HG02981 (cell line): ENCODE data around the gene CLSTN1.
"Not testable (repeated sequence)": the region's sequence is repeated elsewhere in the genome, so short reads cannot be mapped to it uniquely, and the experiment has no call there.

ENCODE experiments used
- ATAC-seq: cut with Tn5 transposase; IDR thresholded peaks from one replicate; pipeline ENCODE4 v1.9.1; 2021; ENCODE audit warnings: mild to moderate bottlenecking, moderate library complexity; ENCODE audit not compliant: unreplicated experiment

Gene CLSTN1

DNA sequence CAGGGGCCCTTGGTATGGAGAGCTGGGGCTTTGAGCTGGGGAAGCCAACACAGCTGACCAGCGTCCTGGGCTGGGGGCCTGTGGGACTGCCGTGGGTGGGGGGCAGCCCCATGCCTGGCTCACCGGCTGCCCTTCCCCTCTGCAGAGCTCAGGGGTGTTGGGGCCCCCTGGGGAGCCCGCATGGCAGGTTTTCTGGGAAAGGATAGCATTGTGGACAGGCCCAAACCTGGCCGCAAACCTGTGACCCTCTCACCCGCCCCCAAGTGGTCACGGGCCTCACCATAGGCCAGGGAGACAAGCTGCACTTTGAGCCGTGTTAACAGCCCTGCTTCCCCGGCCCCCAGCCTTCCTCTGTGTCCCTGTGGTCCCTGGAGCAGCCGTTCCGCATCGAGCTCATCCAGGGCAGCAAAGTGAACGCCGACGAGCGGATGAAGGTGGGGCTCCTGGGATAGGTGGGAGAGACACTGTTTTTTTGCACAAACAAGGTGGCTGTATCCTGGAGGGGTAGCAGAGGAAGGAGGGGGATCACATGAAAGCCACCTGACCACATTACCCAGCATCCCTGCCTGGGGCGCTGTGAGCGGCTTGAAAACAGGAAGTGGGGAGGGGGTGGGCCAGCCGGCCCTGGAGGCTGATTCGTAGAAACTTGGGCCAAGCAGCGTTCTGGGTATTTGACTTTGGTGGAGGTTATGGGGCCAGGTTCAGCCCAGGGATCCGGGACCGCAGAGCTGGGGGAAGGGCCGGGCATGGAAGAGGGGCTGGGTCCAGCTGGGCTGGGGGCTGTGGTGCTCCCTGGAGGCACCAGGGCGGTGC lies 106.4 kb downstream of the CLSTN1 start:
- peak; percentile 64 for ATAC-seq

DNA sequence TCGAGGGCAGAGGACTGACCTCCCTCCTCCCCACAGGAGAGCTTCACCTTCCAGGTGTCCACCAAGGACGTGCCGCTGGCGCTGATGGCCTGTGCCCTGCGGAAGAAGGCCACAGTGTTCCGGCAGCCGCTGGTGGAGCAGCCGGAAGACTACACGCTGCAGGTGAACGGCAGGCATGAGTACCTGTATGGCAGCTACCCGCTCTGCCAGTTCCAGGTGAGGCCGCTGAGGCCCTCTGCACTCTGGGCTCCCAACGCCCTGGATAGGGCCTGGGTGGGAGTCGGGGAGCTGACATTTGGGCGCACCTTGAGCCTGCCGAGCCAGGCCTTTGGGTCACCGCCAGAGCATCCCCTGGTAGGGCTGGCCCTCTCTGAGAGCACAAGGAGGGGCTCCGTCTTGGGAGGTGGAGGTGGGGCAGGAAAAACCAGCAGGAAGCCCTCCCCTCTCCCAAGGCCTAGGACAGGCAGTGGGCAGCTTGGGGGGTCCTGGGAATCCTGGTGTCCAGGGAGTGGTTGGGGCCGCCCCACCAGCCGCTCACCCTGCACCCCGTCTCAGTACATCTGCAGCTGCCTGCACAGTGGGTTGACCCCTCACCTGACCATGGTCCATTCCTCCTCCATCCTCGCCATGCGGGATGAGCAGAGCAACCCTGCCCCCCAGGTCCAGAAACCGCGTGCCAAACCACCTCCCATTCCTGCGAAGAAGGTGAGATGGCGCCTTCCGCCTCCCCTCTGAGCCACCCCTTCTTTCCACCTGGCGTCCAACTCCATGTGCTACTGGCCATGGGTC lies 107.2 kb downstream of the CLSTN1 start:
- ATAC-seq = no peak

DNA sequence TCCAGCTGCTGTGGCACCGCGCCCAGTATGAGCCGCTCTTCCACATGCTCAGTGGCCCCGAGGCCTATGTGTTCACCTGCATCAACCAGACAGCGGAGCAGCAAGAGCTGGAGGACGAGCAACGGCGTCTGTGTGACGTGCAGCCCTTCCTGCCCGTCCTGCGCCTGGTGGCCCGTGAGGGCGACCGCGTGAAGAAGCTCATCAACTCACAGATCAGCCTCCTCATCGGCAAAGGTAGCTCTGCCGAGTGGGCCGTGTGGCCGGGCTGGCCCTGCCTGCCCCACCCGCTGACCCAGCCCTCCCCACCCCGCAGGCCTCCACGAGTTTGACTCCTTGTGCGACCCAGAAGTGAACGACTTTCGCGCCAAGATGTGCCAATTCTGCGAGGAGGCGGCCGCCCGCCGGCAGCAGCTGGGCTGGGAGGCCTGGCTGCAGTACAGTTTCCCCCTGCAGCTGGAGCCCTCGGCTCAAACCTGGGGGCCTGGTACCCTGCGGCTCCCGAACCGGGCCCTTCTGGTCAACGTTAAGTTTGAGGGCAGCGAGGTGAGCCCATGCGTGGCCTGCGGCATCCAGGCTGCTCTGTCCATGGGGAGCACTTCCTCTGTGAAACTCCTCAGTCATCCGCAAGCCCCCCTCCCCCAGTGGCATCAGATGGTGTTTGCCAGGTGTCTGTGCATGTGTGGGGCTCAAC lies 108.1 kb downstream of the CLSTN1 start:
- ATAC-seq = no peak

DNA sequence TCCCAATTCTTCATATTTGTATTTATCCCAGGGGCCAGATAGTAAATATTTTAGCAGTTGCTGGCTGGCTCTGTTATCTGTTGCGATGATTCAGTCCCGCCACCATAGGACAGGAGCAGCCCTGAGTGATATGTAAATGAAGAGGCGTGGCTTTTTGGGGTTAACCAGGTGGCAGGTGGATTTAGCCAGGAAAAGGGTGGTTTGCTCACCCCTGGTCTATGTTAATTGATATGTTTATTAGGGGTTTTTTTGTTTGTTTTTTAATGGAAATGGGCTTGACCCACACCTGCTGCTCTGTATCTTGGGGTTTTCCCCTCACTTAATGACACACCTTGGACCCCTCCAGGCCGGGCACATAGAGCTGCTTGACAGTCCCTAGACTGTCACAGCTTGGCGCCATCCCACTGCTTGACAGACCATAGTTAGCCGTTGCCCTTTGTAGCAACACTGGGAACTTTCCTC lies 109.5 kb downstream of the CLSTN1 start:
- no peak for ATAC-seq

DNA sequence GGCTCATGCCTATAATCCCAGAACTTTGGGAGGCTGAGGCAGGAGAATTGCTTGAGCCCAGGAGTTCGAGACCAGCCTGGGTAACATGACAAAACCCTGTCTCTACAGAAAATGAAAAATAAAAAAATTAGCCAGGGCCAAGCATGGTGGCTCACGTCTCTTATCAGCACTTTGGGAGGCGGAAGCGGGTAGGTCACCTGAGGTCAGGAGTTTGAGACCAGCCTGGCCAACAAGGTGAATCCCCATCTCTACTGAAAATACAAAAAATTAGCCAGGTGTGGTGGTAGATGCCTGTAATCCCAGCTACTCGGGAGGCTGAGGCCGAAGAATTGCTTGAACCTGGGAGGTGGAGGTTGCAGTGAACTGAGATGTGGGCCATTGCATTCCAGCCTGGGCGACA lies 111.0 kb downstream of the CLSTN1 start:
- not testable (repeated sequence) for ATAC-seq

DNA sequence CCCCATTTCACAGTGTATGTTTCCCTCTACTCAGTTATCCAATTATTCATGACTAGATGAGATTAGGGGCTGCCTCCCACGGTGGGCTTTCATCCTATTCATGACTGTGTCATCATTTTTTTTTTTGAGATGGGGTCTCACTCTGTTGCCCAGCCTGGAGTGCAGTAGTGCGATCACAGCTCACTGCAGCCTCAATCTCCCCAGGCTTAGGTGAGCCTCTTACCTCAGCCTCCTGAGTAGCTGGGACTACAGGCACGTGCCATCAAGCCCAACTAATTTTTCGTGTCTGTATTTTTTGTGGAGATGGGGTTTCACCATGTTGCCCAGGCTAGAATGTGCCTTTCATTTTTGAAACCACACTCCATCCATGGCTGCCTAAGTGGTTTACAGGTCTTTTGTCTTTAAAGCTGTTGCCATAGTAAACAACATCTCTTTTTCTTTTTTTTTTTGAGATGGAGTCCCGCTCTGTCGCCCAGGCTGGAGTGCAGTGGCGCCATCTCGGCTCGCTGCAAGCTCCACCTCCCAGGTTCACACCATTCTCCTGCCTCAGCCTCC lies 112.2 kb downstream of the CLSTN1 start:
- no peak for ATAC-seq

DNA sequence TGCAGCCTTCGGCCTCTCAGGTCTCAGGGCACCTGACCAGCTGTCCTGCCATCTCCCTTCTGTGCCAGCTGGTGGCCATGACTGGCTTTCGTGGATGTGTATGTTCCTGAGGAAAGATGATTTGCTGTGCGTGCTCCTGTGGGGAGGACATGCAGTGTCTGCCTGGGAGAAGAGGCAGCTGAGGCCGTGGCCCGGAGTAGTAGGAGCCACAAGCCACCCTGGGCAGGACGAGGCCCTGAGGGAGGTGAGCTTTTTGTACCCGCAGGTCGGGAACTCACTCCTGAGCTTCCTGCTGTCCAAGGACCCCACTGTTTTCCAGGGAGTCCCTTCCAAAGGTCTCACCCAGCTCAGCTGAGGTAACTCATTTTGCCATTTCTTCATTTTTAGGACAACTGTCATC lies 113.7 kb downstream of the CLSTN1 start:
- ATAC-seq = no peak

DNA sequence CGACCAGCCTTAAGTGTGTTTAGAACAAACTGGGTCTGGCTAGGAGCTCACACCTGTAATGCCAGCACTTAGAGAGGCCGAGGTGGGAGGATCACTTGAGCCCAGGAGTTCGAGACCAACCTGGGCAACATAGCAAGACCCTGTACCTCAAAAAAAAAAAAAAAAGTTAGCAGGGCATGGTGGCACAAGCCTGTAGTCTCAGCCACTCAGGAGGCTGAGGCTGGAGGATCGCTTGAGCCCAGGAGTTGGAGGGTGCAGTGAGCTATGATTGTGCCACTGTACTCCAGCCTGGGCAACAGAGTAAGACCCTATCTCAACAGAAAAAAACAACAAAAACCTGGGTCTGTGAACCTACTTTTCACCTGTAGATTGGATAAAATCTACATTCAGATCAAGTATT lies 117.6 kb downstream of the CLSTN1 start:
- no peak for ATAC-seq

DNA sequence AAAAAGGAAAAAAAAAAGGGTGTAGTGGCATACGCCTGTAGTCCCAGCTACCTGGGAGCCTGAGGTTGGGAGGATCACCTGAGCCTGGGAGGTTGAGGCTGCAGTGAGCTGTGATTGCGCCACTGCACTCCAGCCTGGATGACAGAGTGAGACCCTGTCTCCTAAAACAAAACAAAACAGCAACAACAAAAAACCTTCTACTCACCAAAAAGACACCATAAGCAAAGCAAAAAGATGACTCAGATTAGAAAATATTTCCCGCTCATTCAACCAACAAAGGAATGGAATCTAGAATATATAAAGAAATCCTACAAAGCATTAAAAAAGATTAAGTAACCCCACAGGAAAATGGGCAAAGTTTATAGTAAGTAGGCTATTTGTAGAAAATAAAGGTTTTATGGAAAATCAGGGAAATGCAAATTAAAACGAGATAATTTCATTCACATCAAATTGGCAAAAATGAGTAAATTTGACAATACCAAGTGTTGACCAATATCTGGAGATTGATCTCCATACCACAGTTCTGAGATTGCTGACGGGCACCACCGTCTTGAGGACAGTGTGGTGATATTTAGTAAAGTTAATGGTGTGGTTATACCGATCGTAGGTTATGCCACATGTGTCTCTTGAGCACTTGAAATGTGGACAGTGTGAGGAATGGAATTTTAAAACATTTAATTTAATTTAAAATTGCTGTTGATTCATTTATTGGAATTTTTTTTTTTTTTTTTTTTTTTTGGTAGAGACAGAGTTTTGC lies 118.2 kb downstream of the CLSTN1 start:
- ATAC-seq = no peak

DNA sequence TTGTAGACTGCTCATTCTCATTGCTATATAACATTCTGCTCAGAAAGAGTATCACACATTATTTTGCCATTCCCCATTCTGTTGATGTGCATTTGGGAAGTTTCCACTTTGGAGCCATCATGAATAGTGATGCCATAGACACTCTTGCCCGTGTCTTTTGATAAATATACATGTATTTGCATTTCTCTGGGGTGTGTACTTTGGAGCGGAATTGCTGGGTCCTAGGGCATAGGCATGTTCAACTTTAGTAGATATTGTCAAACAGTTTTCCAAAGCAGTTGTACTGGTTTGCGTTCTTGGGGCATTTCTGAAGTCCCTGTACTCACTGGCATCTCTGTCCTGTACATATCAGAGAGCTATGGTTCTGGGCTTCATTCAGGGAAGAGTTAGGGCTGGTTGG lies 120.1 kb downstream of the CLSTN1 start:
- no peak for ATAC-seq

DNA sequence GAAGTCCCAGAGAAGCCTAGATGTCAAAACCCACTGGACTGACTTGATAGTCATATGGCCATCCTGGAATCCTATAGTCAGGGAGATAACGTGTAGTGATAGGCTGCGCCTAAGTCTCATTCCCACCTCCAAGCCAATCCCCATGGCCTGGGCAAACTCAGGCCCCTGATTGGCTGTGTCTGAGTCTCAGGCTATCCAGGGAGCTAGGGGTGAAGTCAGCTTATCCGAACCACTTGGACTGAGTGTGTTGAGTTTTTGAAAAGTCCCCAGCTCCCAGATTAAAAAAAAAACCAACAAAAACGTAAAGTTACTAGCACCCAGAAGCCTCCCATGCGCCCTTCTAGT lies 120.6 kb downstream of the CLSTN1 start:
- no peak for ATAC-seq

DNA sequence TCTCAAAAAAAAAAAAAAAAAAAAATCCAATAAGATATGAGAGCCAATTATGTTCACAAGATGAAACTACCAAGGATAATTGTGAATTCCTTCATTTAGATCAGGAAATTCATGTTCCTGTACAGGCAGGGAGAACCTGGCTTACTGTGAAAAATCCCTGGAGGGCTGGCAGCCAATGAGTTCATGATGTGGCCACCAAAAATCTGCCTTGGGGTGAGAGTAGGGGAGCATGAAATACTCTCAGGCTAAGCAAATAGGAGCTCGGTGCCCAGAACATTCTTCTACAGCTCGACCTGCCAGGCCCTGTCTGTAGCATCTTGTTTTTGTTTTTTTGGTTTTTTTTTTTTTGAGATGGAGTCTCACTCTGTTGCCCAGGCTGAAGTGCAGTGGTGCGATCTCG lies 122.1 kb downstream of the CLSTN1 start:
- ATAC-seq = no peak

DNA sequence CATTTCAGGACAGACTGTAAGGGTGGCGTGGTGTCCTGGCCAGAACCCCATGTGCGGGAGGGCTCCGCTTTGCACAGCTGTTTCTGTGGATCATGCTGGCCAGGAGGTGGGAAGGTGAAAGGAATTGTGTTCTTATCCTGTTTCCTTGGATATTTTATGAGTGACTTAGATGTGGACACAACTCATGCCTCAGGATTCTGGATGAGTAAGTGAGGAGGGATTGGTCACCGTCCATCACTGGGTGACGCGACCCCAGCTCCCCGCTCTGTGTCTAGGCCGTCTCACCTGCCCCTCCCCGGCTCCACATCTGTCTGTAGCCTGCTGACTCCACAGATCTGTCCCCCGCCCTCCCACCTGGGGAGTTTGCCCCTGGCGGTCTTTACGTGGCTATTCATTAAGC lies 123.4 kb downstream of the CLSTN1 start:
- no peak for ATAC-seq

DNA sequence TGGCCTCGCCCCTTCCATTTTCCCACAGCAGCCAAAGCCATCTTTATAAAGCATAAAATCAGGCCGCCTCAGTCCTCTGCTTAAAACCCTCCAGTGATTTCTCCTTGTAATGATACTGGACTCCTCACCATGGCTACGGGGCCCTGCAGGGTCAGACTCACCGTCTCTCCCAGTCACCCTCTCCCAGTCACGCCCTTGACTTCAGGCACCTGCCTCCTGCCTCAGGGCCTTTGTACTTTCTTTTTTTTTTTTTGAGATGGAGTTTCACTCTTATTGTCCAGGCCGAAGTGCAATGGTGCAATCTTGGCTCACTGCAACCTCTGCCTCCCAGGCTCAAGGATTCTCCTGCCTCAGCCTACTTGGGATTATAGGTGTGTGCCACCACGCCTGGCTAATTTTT lies 124.4 kb downstream of the CLSTN1 start:
- no peak for ATAC-seq

DNA sequence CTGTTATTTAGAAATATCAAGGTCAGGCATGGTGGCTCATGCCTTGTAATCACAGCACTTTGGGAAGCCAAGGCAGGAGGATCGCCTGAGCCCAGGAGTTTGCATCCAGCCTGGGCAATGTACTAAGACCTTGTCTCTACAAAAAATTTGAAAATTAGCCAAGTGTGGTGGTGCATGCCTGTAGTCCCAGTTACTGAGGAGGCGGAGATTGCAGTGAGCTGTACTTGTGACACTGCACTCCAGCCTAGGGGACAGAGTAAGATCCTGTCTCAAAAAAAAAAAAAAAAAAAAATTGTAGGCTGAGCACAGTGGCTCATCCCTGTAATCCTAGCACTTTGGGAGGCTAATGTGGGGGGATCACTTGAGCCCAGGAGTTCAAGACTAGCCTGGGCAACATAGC lies 127.0 kb downstream of the CLSTN1 start:
- no peak for ATAC-seq

DNA sequence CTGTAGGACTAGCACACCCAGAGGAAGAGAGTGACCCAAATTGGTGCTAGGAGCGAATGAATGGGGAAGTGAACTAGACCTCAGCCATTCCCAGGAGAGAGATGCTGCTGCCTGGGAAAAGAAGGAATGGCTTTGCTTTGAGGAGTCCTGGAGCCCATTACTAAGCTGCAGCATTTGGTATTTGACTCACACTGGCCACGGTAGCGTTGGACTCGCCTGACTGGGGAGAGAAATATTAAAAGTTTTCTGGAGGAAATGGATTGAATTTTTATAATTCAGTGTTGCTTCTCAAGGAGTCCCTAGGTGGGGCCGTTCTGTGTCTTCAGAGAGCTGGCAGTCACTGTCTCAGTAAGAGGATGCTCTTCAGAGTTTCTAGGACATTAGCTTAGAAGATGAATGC lies 132.1 kb downstream of the CLSTN1 start:
- no peak for ATAC-seq

DNA sequence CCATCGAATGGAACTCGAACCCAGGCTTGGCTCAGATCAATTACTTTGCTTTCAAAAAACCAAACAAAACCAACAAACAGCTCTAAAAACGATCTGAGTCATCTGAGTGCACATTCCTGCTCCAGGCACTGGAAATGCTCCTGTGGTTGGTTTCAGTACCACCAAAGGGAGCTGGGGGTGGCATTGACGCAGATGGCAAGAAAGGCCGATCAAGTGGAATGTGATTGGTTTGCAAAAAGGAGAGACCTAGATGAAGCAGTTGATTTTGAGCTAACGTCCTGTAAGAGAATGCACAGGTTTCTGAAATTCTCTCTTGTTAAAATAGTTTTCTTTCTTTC lies 132.7 kb downstream of the CLSTN1 start:
- no peak for ATAC-seq

DNA sequence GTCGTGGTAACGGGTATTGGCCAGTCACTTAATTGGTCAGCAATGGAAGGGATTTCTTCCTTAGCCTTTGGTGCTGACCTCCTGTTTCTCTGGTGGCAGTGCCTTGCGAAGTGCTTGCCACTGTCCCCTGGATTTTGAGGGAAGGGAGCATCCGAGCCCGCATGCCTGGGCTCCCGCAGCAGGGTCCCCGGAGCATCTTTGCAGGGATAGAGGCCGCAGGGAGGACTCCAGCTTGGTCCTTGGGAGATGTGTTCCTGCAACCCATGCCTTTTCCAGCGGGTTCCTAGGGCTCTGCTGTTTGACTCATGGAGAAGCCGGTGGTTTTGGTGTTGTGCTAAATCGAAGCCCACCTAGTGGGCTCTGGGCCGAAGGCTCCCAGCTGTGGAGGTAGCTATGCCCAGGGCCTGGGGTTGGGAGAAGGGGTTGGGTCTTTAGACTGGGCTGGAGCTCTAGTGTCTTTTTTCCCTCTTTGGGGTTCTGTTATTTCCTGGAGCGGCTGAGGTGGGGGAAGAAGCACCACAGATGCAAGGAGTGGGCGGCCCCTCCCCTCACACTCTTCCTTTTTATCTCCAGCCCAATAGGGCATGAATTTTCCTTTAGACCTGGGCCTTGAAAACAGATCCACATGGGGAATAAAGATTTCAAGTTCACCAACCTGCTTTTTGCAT lies 133.2 kb downstream of the CLSTN1 start:
- ATAC-seq = no peak

DNA sequence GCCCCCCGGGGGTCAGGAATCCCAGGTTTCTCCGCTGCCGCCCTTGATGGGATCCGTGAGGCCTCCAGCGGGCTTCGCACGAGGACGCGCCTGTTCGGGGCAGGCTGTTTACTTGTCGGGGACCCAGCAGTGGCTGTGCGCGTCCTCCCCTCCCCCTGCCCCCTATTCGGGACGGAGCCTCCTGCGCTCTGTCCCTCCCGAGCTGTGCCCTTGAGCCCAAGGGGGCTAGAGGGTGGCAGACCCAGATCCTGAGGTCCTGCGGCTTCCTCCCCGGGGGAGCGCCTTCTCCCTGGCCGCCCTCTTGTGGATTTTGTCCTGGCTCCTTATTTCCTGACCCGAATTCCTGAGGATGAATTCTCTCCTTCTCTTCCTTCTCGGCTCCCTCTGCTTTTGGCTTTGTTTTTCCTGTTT lies 133.8 kb downstream of the CLSTN1 start:
- no peak for ATAC-seq

DNA sequence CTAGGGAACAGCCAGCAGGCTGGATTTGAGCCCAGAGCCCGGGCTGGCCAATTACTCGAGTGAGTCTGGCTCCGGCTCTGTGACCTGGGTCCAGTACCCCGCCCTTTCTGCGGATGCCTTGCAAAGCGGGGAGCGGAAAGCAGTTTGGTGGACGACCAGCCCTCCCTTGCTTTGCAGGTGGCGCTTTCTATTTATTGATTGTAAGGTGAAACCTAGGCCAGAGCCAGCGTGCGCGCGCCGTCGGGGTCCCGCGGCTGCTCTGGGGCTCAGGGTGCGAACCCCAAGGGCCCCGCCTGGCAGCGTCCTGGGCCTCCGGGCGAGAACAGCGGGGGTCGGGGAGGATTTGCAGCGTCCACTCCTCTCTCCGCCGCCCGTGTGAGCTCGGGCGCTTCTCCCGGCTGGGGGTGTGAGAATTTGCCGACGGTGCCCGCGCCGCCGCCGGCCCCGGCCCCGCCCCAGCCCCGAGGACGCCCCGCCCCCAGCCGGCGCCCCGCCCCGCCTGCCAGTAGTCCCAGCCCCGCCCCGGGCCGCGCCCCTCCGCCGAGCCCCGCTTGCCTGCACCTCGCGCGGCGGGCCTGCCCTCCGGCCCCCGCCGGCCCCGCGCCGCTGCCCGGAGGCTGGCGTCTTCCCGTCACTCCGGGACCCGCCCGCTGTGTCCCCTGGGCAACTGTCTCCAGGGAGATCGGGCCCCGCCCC lies 134.6 kb downstream of the CLSTN1 start:
- ATAC-seq = peak; percentile 55
